Fibroblast of lung (primary cell): ENCODE measurements around the gene FAM168B.

Source experiments
- EZH2 ChIP-seq: IDR thresholded peaks from 2 replicates; pipeline ENCODE4 v1.5.1; 2012; ENCODE audit warnings: low read length, control low read depth, mild to moderate bottlenecking; ENCODE audit errors: missing control alignments
- TF ChIP-seq, protein P1 (sequence below), 2 donors: IDR thresholded peaks in 1 of 2; conservative IDR thresholded peaks in 1 of 2; 1 replicate in 1 of 2; 2 replicates in 1 of 2; pipeline ENCODE4 v1.5.1; 2011 to 2012; ENCODE audit warnings: low read length in 2 of 2, control low read depth in 1 of 2, inconsistent platforms in 1 of 2, low read depth in 1 of 2, mild to moderate bottlenecking in 1 of 2

DNA sequence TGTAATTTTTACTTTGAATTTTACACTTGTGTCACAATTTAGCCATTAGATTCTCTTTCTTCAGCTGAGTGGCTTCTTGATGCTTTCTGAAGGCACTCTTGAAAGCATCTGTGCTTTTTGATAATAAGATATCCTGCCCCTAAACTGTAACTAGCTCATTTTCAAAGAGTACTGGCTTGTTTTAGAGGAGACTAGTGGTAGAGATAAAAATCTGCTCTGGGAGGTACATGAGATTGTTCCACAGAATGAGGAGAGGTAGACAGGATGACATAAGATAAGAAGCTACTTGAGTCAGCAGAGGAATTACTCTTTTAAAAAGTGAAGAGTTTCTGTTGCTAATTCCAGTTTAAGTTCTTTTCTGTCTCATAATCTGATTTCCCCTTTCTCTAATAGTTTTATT lies 22.5 kb upstream of the FAM168B start:
- no peak for TF ChIP-seq EZH2
- TF ChIP-seq, protein P1, sequence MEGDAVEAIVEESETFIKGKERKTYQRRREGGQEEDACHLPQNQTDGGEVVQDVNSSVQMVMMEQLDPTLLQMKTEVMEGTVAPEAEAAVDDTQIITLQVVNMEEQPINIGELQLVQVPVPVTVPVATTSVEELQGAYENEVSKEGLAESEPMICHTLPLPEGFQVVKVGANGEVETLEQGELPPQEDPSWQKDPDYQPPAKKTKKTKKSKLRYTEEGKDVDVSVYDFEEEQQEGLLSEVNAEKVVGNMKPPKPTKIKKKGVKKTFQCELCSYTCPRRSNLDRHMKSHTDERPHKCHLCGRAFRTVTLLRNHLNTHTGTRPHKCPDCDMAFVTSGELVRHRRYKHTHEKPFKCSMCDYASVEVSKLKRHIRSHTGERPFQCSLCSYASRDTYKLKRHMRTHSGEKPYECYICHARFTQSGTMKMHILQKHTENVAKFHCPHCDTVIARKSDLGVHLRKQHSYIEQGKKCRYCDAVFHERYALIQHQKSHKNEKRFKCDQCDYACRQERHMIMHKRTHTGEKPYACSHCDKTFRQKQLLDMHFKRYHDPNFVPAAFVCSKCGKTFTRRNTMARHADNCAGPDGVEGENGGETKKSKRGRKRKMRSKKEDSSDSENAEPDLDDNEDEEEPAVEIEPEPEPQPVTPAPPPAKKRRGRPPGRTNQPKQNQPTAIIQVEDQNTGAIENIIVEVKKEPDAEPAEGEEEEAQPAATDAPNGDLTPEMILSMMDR (conservative IDR thresholded peaks at IDR 0.05 in 1 of 2, IDR thresholded peaks at IDR 0.05 in 1 of 2; ENCODE audit: low read depth in 1 of 2, low read length in 2 of 2) = no peak
